ENCODE results near the gene RTN4RL2.

RTN4RL2 gene

GRCh38 chr11:57457643-57458023, 2.7 kb upstream of the RTN4RL2 start:
- H3K4me3 ChIP-seq (ENCODE audit: control insufficient read depth, low read depth, low read length) = no peak overlapping the region
- no peak for DNase-seq (ENCODE audit: low read depth)
- TF ChIP-seq, protein P1, sequence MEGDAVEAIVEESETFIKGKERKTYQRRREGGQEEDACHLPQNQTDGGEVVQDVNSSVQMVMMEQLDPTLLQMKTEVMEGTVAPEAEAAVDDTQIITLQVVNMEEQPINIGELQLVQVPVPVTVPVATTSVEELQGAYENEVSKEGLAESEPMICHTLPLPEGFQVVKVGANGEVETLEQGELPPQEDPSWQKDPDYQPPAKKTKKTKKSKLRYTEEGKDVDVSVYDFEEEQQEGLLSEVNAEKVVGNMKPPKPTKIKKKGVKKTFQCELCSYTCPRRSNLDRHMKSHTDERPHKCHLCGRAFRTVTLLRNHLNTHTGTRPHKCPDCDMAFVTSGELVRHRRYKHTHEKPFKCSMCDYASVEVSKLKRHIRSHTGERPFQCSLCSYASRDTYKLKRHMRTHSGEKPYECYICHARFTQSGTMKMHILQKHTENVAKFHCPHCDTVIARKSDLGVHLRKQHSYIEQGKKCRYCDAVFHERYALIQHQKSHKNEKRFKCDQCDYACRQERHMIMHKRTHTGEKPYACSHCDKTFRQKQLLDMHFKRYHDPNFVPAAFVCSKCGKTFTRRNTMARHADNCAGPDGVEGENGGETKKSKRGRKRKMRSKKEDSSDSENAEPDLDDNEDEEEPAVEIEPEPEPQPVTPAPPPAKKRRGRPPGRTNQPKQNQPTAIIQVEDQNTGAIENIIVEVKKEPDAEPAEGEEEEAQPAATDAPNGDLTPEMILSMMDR (conservative IDR thresholded peaks at IDR 0.05; ENCODE audit: control insufficient read depth, insufficient read depth, low read depth, low read length) = no peak

DNA sequence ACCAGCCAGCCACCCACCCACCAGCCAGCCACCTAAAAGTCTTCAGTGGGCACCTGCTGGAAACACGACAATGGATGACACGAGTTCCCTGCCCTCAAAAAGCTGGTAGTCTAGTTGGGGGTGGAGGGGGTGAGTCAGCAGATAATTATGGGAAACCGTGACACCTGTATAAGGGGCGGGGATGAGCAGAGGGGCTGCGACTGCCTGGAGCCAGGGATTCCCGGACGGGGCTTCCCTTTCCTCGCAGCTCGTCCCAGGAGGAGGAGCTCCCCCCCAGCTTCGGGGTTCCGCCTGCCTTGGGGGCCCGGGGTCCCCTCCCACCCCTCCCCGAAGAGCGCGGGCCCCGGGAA, 2.3 kb upstream of the RTN4RL2 start:
- no peak for DNase-seq (ENCODE audit: low read depth)
- TF ChIP-seq, protein P1 (conservative IDR thresholded peaks at IDR 0.05; ENCODE audit: control insufficient read depth, insufficient read depth, low read depth, low read length) = no peak

DNA sequence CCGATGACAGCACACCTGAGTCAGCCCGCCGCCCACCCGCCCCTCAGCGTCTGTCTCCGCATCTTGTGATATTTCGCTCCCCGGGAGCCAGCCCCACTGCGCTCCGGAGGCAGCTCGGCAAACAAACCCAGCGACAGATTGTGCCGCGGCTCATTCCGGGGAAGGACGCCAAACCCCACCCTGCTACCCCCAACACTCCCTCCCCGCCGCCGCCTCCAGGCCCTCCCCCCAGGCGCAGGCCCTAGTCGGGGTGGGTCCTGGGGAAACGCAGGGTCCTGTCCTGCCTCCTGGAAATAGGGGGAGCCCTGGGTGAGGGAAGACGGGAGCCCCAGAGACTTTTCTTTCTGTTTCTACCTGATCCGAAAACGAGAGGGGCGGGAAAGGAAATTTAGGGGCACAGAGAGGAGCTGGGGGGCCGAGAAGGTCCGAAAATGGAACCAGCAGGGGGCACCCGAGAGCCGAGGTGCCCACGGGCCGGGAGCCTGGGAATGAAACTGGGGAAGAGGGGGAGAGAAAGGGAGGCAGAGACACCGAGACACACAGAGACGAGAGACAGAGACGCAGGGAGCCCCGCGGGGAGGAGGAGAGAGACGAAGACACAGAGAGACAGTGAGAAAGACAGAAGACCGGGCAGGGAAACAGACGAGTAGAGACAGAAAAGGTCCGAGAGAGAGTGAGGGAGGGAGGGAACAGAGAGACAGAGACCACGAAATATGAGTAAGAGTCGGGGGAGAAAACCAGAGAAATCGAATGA, 1.7 kb upstream of the RTN4RL2 start:
- TF ChIP-seq, protein P1 (conservative IDR thresholded peaks at IDR 0.05; ENCODE audit: control insufficient read depth, insufficient read depth, low read depth, low read length) = peak; percentile 63
- H3K4me3 ChIP-seq (ENCODE audit: control insufficient read depth, low read depth, low read length) = peak overlapping the region; percentile 36

More for the DNA sequence above, 2.3 kb upstream of the RTN4RL2 start:
- no peak overlapping the region for H3K4me3 ChIP-seq (ENCODE audit: control insufficient read depth, low read depth, low read length)

DNA sequence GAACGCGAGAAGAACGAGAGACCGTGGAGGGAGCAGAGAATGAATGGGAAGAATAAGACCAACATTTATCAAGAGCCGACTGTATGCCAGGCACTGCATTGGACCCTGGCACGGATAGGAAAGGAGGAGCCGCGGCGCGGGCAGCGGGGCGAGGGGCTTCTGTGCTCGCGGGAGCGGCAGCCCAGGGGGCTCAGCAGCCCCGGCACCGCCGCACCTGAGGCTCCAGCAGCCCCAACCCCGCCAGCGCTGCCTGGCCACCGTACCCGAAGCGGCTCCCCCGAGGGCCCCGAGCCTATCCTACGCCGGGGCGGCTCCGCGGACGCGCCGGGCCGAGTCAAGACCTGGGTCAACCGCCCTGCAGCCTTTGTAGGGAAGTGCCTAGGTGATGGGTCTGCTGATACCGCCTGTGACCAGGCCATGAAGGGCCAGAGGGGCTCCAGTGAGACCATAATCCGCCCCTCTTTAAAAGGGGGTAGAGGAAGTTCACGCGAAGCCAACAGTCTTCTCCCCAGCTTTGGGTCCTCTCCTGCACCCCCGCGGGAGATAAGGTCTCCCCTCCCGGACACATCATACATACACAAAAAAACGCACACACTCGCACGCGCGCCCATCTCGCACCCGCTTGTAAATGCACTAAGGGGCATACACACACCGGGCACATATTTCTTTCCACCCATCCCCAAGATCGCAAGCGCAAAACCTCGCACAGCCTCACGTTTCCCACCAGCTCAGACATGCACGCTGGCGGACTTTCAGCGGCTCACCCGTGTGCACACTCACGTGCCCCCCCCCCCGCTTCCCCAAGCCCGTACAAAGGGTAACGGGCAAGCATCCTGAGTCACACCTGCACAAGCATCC, 935 bp upstream of the RTN4RL2 start:
- H3K4me3 ChIP-seq (ENCODE audit: control insufficient read depth, low read depth, low read length) = peak overlapping the region; percentile 38
- DNase-seq (ENCODE audit: low read depth) = no peak
- TF ChIP-seq, protein P1 (conservative IDR thresholded peaks at IDR 0.05; ENCODE audit: control insufficient read depth, insufficient read depth, low read depth, low read length) = no peak

More for the DNA sequence above, 1.7 kb upstream of the RTN4RL2 start:
- DNase-seq (ENCODE audit: low read depth) = peak; percentile 30

DNA sequence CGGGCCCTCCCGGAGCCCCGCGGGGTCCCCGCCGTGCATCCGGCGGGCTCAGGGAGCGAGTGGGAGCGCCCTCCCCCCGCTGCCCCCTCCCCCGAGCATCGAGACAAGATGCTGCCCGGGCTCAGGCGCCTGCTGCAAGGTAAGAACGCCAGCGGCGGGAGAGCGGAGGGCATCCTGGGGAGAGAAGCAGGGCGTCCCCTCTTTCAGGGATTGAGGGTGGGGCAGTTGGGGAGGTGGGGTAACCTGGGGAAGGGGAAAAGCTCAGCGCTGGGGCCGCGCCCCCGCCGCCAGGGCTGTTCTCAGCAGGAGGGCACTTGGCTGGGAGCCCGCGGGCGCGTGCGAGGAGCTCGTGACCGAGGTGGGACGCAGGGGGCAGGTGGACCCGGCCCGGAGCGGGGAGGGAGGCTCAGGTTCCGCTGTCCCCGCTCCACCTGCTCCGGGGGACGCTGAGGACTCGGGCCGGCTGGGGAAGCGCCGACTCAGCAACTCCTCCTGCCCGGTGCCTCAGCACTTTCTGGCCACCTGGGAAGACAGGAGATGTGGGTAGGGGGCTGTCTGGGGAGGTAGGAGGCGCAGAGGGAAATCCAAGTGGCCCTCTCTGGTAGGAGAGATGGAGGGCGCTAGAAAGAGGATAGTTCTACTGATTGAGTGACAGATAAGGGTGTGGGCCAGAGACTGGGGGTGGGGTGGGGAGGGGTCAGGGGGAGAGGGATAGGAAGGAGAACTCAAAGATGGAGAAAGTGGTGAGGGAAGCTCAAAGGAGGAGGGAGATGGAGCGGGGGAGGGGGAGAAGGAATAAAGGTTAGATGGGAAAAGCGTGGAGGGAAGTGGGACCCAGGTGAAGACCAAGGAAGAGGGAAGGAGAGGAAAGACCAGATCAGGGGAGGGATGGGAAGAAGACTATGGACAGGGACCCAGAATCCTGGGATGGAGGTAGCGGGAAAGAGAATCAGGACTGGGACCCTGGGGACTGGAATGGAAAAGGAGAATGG, 726 bp downstream of the RTN4RL2 start:
- no peak for DNase-seq (ENCODE audit: low read depth)
- peak overlapping the region; percentile 27 for H3K4me3 ChIP-seq (ENCODE audit: control insufficient read depth, low read depth, low read length)
- TF ChIP-seq, protein P1 (conservative IDR thresholded peaks at IDR 0.05; ENCODE audit: control insufficient read depth, insufficient read depth, low read depth, low read length) = no peak

Data from fibroblast of mammary gland (primary cell).